HG03354 (cell line): Measurements from ENCODE around the gene PARP11.

ENCODE experiments used
- ATAC-seq: cut with Tn5 transposase; IDR thresholded peaks from one replicate; pipeline ENCODE4 v1.9.1; 2021; ENCODE audit warnings: mild to moderate bottlenecking; ENCODE audit not compliant: unreplicated experiment, poor library complexity, severe bottlenecking

The PARP11 gene, protein sequence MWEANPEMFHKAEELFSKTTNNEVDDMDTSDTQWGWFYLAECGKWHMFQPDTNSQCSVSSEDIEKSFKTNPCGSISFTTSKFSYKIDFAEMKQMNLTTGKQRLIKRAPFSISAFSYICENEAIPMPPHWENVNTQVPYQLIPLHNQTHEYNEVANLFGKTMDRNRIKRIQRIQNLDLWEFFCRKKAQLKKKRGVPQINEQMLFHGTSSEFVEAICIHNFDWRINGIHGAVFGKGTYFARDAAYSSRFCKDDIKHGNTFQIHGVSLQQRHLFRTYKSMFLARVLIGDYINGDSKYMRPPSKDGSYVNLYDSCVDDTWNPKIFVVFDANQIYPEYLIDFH

GRCh38 chr12:3872800-3873636 lies at the start of gene PARP11:
Gene PARP11, minus strand, starts transcription at chr12:3873399. Its CDS starts 170 bp downstream, at chr12:3873229.
- ATAC-seq = peak; percentile 96

DNA sequence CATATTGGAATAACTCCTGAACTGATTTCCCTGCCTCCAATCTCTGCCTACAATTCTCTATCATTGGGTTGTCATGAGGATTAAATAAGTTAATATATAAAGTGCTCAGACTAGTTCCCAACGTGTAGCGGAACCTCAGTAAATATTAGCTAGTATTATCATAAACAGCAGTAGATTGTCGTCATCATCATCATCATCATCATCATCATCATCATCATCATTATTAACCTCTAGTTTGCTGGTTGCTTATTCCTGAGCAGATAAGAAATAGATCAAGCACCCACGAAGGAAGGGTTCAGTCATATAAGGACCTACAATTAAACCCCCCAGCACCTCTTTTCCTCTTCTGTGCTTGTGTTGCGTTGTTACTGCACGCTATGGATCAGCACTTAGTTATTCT lies 48.8 kb upstream of the PARP11 start:
- no peak for ATAC-seq

- no peak for ATAC-seq
Measured at GRCh38 chr12:3921526-3921925, 48.3 kb upstream of the PARP11 start.

DNA sequence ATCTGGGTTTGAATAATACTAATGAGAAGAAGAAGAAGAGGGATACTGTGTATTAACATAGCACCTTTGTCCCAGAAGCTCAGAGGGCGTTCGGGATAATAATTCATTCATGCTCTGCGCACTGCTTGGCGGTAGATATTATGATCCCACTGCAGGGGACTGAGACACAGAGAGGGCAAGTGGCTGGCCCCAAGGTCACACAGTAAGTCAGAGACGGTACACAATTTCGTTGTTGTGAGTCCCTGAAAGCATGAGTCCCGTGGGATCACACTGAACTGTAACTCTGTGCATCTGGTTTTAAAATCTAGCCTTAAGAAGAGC lies 47.9 kb upstream of the PARP11 start:
- ATAC-seq = no peak

GRCh38 chr12:3920351-3921150 lies 47.4 kb upstream of the PARP11 start:
- ATAC-seq = no peak

DNA sequence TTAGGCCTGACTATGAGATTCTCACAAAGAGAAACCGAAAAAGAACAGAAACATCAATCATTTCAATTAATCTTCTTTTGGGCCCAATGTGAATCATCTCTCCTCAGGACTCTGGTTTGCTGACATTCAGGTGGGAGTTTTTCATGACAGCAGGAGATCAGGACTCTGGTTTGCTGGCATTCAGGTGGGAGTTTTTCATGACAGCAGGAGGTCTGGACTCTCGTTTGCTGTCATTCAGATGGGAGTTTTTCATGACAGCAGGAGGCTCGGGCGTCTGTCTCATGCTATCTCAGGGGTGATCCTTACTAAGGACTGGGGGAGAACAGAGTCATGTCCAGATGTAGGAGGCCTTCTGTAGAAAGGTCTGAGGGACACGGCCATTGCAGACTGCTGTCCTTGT lies 40.1 kb upstream of the PARP11 start:
- ATAC-seq = no peak

DNA sequence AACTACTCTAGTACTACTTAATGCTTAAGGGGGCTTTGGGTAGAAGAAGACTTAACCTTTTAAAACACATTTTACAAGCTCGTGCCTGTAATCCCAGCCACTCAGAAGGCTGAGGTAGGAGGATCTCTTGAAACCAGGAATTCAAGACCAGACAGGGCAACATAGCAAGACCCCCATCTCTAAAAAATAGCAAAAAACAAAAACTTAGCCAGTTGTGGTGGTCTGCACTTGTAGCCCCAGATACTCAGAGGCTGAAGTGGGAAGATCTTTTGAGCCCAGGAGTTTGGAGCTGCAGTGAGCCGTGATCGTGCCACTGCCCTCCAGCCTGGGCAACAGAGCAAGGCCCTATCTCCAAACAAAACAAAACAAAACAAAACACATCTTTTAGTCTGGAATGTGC lies 39.7 kb upstream of the PARP11 start:
- no peak for ATAC-seq

DNA sequence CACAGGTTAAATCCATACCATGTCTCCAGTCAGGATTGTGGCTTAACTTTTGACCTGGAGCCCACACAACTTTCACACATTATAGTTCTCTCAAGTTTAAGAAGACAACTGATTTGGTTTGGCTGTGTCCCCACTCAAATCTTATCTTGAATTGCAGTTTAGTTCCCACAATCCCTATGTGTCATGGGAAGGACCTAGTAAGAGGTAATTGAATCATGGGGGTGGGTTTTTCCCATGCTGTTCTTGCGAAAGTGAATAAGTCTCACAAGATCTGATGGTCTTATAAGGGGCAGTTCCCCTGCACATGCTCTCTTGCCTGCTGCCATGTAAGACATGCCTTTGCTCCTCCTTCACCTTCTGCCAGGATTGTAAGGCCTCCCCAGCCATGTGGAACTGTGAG lies 38.2 kb upstream of the PARP11 start:
- ATAC-seq = no peak

DNA sequence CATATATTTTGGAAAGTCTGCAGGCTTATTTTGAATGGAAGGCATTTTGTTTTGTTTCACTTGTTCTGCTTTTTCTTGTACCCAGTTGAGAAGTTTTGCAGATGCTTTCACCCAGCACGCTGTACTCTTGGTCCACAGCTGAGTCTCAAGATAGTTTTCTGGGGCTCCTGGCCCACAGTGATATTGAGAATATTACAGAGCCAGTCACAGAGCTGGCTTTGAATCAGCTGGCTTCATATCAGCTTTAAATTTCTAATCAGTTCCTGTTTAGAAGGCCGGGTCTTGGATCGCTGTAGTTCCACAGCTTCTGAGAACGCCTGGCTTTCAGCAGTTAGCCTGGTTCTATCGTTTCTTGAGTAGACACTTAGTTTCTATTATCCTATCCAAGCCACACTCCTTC lies 32.5 kb upstream of the PARP11 start:
- ATAC-seq = no peak

DNA sequence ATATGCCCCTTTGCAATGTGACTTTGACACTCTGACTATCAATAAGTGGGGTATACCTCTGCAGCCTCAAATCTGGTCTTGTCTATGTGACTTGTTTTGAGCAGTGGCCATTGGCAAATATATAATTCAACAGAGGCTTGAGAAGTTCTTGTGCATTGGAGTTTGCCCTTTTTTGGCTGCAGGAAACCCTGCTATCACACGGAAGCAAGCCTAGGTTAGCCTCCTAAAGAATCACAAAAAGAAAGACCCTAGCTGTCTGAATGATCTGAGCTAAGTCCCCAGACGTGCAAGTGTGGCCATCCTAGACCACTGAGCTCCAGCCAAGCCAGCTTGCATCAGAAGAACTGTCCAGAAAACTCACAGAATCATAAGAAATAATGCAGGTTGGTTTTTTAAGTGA lies 31.8 kb upstream of the PARP11 start:
- ATAC-seq = no peak

- no peak for ATAC-seq
Measured at GRCh38 chr12:3902921-3903320, 29.7 kb upstream of the PARP11 start.

GRCh38 chr12:3901116-3901515 lies 27.9 kb upstream of the PARP11 start:
- no peak for ATAC-seq

- ATAC-seq = no peak
Measured at GRCh38 chr12:3898756-3899155, 25.6 kb upstream of the PARP11 start.

DNA sequence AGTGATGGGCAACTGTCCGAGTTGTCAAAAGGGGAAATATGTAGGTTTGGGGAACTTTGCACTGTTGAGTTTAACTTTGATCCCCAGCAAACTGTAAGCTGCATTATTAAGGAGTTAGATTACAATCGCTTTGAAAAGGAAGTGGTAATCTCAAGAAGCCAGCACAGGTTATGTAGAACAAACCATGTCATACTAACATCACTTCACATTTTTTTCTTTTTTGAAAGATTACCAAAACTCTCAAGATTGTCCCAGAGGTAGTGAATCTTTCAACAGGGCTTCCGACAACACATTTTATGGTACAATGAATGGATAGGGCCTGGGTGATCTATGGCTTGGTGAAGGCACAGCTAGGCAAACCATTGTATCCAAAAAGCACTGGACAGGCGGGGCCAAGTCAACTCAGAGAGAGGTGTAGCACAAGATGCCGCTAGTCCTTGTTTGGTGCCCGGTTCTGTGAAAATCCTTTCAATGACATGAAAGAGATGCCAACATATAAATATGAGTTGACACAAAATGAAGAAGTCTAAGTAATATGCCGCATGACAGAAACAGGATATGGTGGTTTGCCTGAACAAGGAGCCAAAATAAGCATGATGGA lies 24.3 kb upstream of the PARP11 start:
- ATAC-seq = no peak

- ATAC-seq = no peak
Measured at GRCh38 chr12:3896801-3897351, 23.7 kb upstream of the PARP11 start.

DNA sequence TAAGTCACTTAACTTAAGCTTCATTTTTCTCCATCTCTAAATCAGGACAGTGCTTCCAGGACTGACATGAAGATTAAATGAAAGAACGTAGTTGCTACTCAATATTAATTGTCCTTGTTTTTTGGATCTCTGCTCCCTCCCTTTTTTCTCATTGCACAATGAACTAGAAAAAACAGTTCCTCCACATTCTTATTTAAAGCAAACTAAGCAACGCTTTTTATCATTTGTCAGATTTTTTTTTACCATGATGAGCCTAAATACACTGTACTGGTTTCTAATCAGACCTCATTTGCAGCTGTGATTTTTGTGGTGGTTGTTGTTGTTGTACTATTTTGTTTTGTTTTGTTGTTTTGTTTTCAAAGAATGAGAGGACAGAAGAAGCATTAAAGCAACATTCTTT lies 23.2 kb upstream of the PARP11 start:
- no peak for ATAC-seq

DNA sequence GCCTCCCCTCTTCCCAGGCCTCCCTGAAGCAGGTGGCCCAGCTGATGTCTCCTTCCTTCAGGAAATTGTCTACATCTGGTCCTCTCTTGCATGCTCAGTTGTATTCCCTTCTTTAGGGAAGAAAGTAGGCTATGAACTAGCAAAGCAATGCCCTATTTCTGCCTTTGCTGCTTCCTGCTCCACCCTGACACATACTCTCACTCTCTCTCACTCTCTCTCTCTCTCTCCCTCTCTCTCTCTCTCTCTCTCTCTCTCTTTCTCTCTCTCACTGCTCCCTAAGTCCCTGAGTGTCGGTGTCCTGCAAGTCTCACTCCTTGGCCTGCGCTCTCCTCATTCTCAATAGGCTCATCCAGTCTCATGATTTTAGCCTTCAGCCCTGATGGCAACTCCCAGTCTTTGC lies 19.4 kb upstream of the PARP11 start:
- ATAC-seq = no peak

DNA sequence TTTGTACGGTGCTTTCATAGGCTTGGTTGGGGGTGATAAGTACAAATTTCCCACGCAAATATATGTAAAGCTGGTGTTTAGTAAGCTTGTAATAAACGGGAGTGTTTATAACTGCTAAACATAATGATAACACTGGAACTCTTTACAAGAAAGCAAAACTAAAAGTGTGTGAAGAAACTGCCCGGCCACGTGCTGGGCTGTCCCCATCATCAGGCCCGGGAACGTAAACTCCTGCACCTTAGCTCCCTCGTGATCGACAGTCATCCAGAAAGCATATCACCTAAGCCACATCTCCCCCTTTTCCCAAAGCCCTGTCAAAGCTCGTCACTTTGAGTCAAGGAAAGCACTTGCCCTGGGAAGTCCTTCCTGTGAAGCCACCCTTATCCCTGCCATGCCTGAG lies 18.0 kb upstream of the PARP11 start:
- ATAC-seq = no peak

- ATAC-seq = no peak
Measured at GRCh38 chr12:3888659-3889058, 15.5 kb upstream of the PARP11 start.
